ENCODE measurements around the gene SETD3. TPM values are rescaled to one million over a fixed set of nuclear protein-coding genes. Genes with fewer than 3 reads are reported as not detected.

SETD3 gene
- total and polyA plus RNA-seq, 2 donors (not counting 1 experiment from before 2014, with no cell fraction given), result 30.9 to 38.3 TPM

- DNase-seq (ENCODE audit: low read depth in 2 of 2), result no peak
- H3K27me3 ChIP-seq (ENCODE audit: control insufficient read depth, insufficient read depth, low read length), result no peaks in the 10 kb centered on the region
- H3K9ac ChIP-seq (ENCODE audit: insufficient read depth, low read length), result no peak overlapping the region
- no peaks in the 10 kb centered on the region for H3K36me3 ChIP-seq (ENCODE audit: control insufficient read depth, insufficient read depth, low read length)
- TF ChIP-seq CTCF (conservative IDR thresholded peaks at IDR 0.05 in 1 of 2, IDR thresholded peaks at IDR 0.05 in 1 of 2; ENCODE audit: low read depth in 1 of 2, low read length in 2 of 2), result no peak
- no peak for TF ChIP-seq EZH2 (IDR thresholded peaks at IDR 0.05; ENCODE audit: low read length, missing control alignments)
- H4K20me1 ChIP-seq (ENCODE audit: control insufficient read depth, extremely low read depth, insufficient read depth, low read length), result no peaks in the 10 kb centered on the region
- H3K4me3 ChIP-seq (replicated peaks in 1 of 4; ENCODE audit: control extremely low read depth in 1 of 4, insufficient read depth in 1 of 4, low read depth in 3 of 4, low read length in 4 of 4), result no peak overlapping the region
- H2AFZ ChIP-seq (ENCODE audit: low read length), result no peak overlapping the region
- H3K4me2 ChIP-seq (ENCODE audit: extremely low read depth, insufficient read depth, low read length), result no peak overlapping the region
- no peaks in the 10 kb centered on the region for H3K79me2 ChIP-seq (ENCODE audit: control insufficient read depth, insufficient read depth, low read length)
- no peaks in the 10 kb centered on the region for H3K9me3 ChIP-seq (ENCODE audit: control insufficient read depth, insufficient read depth, low read depth, low read length)
- H3K4me1 ChIP-seq (ENCODE audit: control insufficient read depth, extremely low read depth, insufficient read depth, low read length), result no peaks in the 10 kb centered on the region
- no peak overlapping the region for H3K27ac ChIP-seq (ENCODE audit: insufficient read depth, low read length)
These were observed 29.4 kb downstream of the SETD3 start for GRCh38 chr14:99451234-99451633.

GRCh38 chr14:99450266-99450665, 30.4 kb downstream of the SETD3 start:
- TF ChIP-seq CTCF (conservative IDR thresholded peaks at IDR 0.05 in 1 of 2, IDR thresholded peaks at IDR 0.05 in 1 of 2; ENCODE audit: low read depth in 1 of 2, low read length in 2 of 2), result no peak
- TF ChIP-seq EZH2 (IDR thresholded peaks at IDR 0.05; ENCODE audit: low read length, missing control alignments), result no peak
- Histone ChIP-seq H3K4me2 (ENCODE audit: extremely low read depth, insufficient read depth, low read length) (no peak overlapping the region), H3K4me1 (ENCODE audit: control insufficient read depth, extremely low read depth, insufficient read depth, low read length) (no peaks in the 10 kb centered on the region), H3K79me2 (ENCODE audit: control insufficient read depth, insufficient read depth, low read length) (no peaks in the 10 kb centered on the region), H3K9ac (ENCODE audit: insufficient read depth, low read length) (no peak overlapping the region), H4K20me1 (ENCODE audit: control insufficient read depth, extremely low read depth, insufficient read depth, low read length) (no peaks in the 10 kb centered on the region), H2AFZ (ENCODE audit: low read length) (no peak overlapping the region), H3K9me3 (ENCODE audit: control insufficient read depth, insufficient read depth, low read depth, low read length) (no peaks in the 10 kb centered on the region), H3K4me3 (replicated peaks in 1 of 4; ENCODE audit: control extremely low read depth in 1 of 4, insufficient read depth in 1 of 4, low read depth in 3 of 4, low read length in 4 of 4) (no peak overlapping the region), H3K27ac (ENCODE audit: insufficient read depth, low read length) (no peak overlapping the region), H3K36me3 (ENCODE audit: control insufficient read depth, insufficient read depth, low read length) (no peaks in the 10 kb centered on the region), H3K27me3 (ENCODE audit: control insufficient read depth, insufficient read depth, low read length) (no peaks in the 10 kb centered on the region)
- no peak for DNase-seq (ENCODE audit: low read depth in 2 of 2)

GRCh38 chr14:99447739-99448138, 32.9 kb downstream of the SETD3 start:
- no peaks in the 10 kb centered on the region for H4K20me1 ChIP-seq (ENCODE audit: control insufficient read depth, extremely low read depth, insufficient read depth, low read length)

More at GRCh38 chr14:99447739-99448138, 32.9 kb downstream of the SETD3 start:
- Histone ChIP-seq H3K4me1 (ENCODE audit: control insufficient read depth, extremely low read depth, insufficient read depth, low read length) (no peaks in the 10 kb centered on the region), H3K79me2 (ENCODE audit: control insufficient read depth, insufficient read depth, low read length) (no peaks in the 10 kb centered on the region), H3K27me3 (ENCODE audit: control insufficient read depth, insufficient read depth, low read length) (no peaks in the 10 kb centered on the region), H3K36me3 (ENCODE audit: control insufficient read depth, insufficient read depth, low read length) (no peaks in the 10 kb centered on the region), H3K9ac (ENCODE audit: insufficient read depth, low read length) (no peak overlapping the region), H2AFZ (ENCODE audit: low read length) (no peak overlapping the region), H3K4me3 (replicated peaks in 1 of 4; ENCODE audit: control extremely low read depth in 1 of 4, insufficient read depth in 1 of 4, low read depth in 3 of 4, low read length in 4 of 4) (no peak overlapping the region), H3K4me2 (ENCODE audit: extremely low read depth, insufficient read depth, low read length) (no peak overlapping the region), H3K9me3 (ENCODE audit: control insufficient read depth, insufficient read depth, low read depth, low read length) (no peaks in the 10 kb centered on the region), H3K27ac (ENCODE audit: insufficient read depth, low read length) (no peak overlapping the region)
- no peak for DNase-seq (ENCODE audit: low read depth in 2 of 2)
- TF ChIP-seq CTCF (conservative IDR thresholded peaks at IDR 0.05 in 1 of 2, IDR thresholded peaks at IDR 0.05 in 1 of 2; ENCODE audit: low read depth in 1 of 2, low read length in 2 of 2) (no peak), EZH2 (IDR thresholded peaks at IDR 0.05; ENCODE audit: low read length, missing control alignments) (no peak)
